Measurements from ENCODE around the gene MPLKIP.
"Not testable (repeated sequence)": the region's sequence is repeated elsewhere in the genome, so short reads cannot be mapped to it uniquely, and the experiment has no call there.

The MPLKIP gene

DNA sequence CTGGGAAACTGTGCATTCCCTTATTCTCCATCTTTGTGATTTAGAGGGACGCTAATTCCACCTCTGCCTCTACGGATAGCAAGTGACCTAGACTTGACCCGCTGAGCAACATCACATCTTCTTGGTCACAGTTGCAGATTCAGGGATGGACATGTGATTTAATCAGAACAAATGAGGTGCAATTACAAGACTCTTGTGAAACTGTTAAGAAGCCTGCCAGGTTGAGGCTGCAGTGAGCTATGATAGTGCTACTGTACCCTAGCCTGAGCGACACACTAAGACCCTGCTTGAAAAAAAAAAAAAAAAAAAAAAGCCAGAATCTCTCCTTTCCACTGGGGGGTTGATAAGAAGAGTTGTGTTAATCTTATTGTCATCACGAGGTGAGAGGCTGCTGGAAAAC, 14.4 kb downstream of the MPLKIP start:
- no peak for DNase-seq
- no peak overlapping the region for H2AFZ ChIP-seq (ENCODE audit: low read length)
- H3K36me3 ChIP-seq (replicated peaks; ENCODE audit: insufficient read depth, low read length): no peaks in the 10 kb centered on the region
- TF ChIP-seq, protein P1, sequence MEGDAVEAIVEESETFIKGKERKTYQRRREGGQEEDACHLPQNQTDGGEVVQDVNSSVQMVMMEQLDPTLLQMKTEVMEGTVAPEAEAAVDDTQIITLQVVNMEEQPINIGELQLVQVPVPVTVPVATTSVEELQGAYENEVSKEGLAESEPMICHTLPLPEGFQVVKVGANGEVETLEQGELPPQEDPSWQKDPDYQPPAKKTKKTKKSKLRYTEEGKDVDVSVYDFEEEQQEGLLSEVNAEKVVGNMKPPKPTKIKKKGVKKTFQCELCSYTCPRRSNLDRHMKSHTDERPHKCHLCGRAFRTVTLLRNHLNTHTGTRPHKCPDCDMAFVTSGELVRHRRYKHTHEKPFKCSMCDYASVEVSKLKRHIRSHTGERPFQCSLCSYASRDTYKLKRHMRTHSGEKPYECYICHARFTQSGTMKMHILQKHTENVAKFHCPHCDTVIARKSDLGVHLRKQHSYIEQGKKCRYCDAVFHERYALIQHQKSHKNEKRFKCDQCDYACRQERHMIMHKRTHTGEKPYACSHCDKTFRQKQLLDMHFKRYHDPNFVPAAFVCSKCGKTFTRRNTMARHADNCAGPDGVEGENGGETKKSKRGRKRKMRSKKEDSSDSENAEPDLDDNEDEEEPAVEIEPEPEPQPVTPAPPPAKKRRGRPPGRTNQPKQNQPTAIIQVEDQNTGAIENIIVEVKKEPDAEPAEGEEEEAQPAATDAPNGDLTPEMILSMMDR (IDR thresholded peaks at IDR 0.05; ENCODE audit: low read length): no peak
- TF ChIP-seq EZH2 (optimal IDR thresholded peaks at IDR 0.05; ENCODE audit: low read depth, low read length) (no peak), EZH2phosphoT487 (IDR thresholded peaks at IDR 0.05; ENCODE audit: low read length) (no peak)
- H3F3A ChIP-seq (ENCODE audit: insufficient read depth, low read length): no peaks in the 10 kb centered on the region
- no peaks in the 10 kb centered on the region for H3K9me3 ChIP-seq (replicated peaks; ENCODE audit: insufficient read depth, low read length)
- no peak overlapping the region for H3K4me3 ChIP-seq (ENCODE audit: low read length)
- H3K9ac ChIP-seq (ENCODE audit: low read length): no peak overlapping the region
- H3K27ac ChIP-seq (ENCODE audit: low read length): no peak overlapping the region
- H3K4me1 ChIP-seq (ENCODE audit: low read length): no peaks in the 10 kb centered on the region
- H4K20me1 ChIP-seq (ENCODE audit: insufficient read depth, low read length): no peaks in the 10 kb centered on the region
- no peaks in the 10 kb centered on the region for H3K9me2 ChIP-seq (replicated peaks; ENCODE audit: insufficient read depth, low read length)
- no peaks in the 10 kb centered on the region for H3K79me2 ChIP-seq (ENCODE audit: low read length)
- no peaks in the 10 kb centered on the region for H3K27me3 ChIP-seq (replicated peaks; ENCODE audit: insufficient read depth, low read length)
- H3K4me2 ChIP-seq (ENCODE audit: low read depth, low read length): no peak overlapping the region

DNA sequence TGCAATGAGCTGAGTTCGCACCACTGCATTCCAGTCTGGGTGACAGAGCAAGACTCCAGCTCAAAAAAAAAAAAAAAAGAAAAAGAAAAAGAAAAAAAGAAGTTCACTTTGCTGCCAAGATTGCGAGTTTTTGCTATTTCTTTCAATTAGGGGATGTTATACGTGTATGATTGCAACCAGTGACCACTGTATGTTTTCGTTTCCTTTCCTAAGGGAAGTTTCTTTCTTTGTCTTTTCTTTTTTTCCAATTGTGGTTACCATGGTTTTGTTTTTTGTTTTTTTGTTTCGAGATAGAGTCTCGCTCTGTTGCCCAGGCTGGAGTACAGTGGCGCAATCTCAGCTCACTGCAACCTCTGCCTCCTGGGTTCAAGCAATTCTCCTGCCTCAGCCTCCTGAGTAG, 16.2 kb downstream of the MPLKIP start:
- not testable (repeated sequence) for H3K9me3 ChIP-seq (replicated peaks; ENCODE audit: insufficient read depth, low read length); H2AFZ ChIP-seq (ENCODE audit: low read length); H3K4me3 ChIP-seq (ENCODE audit: low read length); H3K9me2 ChIP-seq (replicated peaks; ENCODE audit: insufficient read depth, low read length); H3K9ac ChIP-seq (ENCODE audit: low read length); H3K79me2 ChIP-seq (ENCODE audit: low read length); H3K27me3 ChIP-seq (replicated peaks; ENCODE audit: insufficient read depth, low read length); H3F3A ChIP-seq (ENCODE audit: insufficient read depth, low read length); DNase-seq; H4K20me1 ChIP-seq (ENCODE audit: insufficient read depth, low read length); H3K27ac ChIP-seq (ENCODE audit: low read length); H3K36me3 ChIP-seq (replicated peaks; ENCODE audit: insufficient read depth, low read length); H3K4me2 ChIP-seq (ENCODE audit: low read depth, low read length); H3K4me1 ChIP-seq (ENCODE audit: low read length)

DNA sequence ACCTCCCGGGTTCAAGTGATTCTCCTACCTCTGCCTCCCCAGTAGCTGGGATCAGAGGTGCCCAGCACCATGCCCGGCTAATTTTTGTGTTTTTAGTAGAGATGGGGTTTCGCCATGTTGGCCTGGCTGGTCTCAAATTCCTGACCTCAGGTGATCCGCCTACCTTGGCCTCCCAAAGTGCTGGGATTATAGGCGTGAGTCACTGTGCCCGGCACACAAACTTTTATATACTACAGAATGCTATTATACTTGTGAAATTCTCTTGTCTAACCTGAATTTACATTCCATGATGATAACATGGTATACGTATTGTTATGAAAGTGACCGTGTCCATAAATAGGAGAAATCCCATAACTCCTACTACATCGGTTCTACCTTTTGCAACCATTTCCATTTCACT, 17.2 kb downstream of the MPLKIP start:
- H3K79me2 ChIP-seq (ENCODE audit: low read length); DNase-seq; H3K4me2 ChIP-seq (ENCODE audit: low read depth, low read length); H3K9me3 ChIP-seq (replicated peaks; ENCODE audit: insufficient read depth, low read length); H3K9me2 ChIP-seq (replicated peaks; ENCODE audit: insufficient read depth, low read length); H3K36me3 ChIP-seq (replicated peaks; ENCODE audit: insufficient read depth, low read length); H3K9ac ChIP-seq (ENCODE audit: low read length); H3K4me1 ChIP-seq (ENCODE audit: low read length); H3F3A ChIP-seq (ENCODE audit: insufficient read depth, low read length); H3K4me3 ChIP-seq (ENCODE audit: low read length); H4K20me1 ChIP-seq (ENCODE audit: insufficient read depth, low read length); H2AFZ ChIP-seq (ENCODE audit: low read length); H3K27me3 ChIP-seq (replicated peaks; ENCODE audit: insufficient read depth, low read length); H3K27ac ChIP-seq (ENCODE audit: low read length): not testable (repeated sequence)

DNA sequence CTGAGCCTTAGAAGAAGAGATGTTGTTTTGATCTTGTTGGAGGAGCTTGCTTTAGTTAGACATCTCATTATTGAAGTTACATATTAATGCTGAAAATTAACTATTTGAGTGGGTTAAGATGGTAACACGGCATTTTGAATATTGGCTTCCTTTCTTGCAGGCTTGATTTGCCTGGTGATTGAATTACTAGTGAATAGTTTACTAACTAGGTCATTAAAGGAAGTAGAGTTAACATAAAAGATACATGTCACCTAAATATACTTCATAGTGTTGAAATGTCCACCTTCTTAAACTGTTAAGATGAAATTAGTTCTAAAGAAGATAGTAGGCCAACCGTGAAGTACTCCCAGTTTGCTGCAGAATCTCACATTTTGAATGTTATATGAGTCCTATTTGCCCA, 18.5 kb downstream of the MPLKIP start:
- Histone ChIP-seq H3K79me2 (ENCODE audit: low read length) (no peaks in the 10 kb centered on the region), H4K20me1 (ENCODE audit: insufficient read depth, low read length) (no peaks in the 10 kb centered on the region), H3K9me3 (replicated peaks; ENCODE audit: insufficient read depth, low read length) (no peaks in the 10 kb centered on the region)

More for the DNA sequence above, 18.5 kb downstream of the MPLKIP start:
- no peak overlapping the region for H3K9ac ChIP-seq (ENCODE audit: low read length)
- no peak overlapping the region for H2AFZ ChIP-seq (ENCODE audit: low read length)
- no peaks in the 10 kb centered on the region for H3K36me3 ChIP-seq (replicated peaks; ENCODE audit: insufficient read depth, low read length)
- no peak overlapping the region for H3K27ac ChIP-seq (ENCODE audit: low read length)
- no peak overlapping the region for H3K4me3 ChIP-seq (ENCODE audit: low read length)
- no peaks in the 10 kb centered on the region for H3F3A ChIP-seq (ENCODE audit: insufficient read depth, low read length)
- H3K9me2 ChIP-seq (replicated peaks; ENCODE audit: insufficient read depth, low read length): no peaks in the 10 kb centered on the region
- no peak for DNase-seq
- TF ChIP-seq, protein P1 (IDR thresholded peaks at IDR 0.05; ENCODE audit: low read length): no peak
- TF ChIP-seq EZH2 (optimal IDR thresholded peaks at IDR 0.05; ENCODE audit: low read depth, low read length): no peak
- no peak for TF ChIP-seq EZH2phosphoT487 (IDR thresholded peaks at IDR 0.05; ENCODE audit: low read length)
- H3K27me3 ChIP-seq (replicated peaks; ENCODE audit: insufficient read depth, low read length): no peaks in the 10 kb centered on the region
- no peak overlapping the region for H3K4me2 ChIP-seq (ENCODE audit: low read depth, low read length)
- H3K4me1 ChIP-seq (ENCODE audit: low read length): no peaks in the 10 kb centered on the region
